Activated naive CD4-positive, alpha-beta T cell (primary cell): ENCODE data around the gene DNAJC18.

Experiments used
- DNase-seq, 4 experiments: peaks; one replicate each; lab custom pipeline; 2025; lab: John Stamatoyannopoulos, UW

The DNAJC18 gene

DNA sequence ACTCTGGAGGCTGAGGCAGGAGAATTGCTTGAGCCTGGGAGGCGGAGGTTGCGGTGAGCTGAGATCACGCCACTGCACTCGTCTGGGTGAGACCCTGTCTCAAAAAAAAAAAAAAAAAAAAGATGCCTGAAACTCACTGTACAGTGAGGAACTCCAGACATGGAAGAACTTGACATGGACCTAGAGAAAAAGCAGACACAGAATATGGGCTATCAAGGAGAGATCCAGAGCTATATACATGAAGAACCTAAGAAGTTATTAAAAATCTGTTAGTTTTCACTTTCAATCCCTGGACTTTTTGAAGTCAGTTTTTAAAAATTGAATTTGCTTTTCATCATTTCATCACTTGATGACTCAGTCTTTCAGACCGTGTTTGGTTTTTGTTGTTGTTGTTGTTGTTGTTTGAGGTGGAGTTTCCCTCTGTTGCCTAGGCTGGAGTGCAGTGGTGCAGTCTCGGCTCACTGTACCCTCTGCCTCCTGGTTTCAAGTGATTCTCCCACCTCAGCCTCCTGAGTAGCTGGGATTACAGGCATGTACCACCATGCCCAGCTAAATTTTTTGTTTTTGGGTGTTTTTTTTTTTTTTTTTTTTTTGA is 77.4 kb downstream of the DNAJC18 start:
- DNase-seq = no peak

DNA sequence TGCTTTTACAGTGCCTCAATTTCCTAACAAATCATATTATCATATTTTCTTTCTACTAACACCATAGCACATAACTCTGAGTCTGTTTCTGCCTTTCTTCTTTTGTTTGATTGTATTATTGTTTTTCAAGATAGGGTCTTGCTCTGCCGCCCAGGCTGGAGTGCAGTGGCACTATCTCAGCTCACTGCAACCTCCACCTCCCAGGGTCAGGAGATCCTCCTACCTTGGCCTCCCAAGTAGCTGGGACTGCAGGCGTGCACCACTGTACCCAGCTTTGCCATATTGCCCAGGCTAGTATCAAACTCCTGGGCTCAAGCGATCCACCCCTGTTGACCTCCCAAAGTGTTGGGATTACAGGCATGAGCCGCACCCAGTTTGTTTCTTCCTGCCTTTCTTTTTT is 78.9 kb downstream of the DNAJC18 start:
- no peak for DNase-seq
